SK-N-SH treated with all-trans-retinoic acid at 6 μM for 48 hours (cell line): Measurements from ENCODE around the gene ZNF423.

Experiments used
- ATAC-seq: fragments of 200-7000 bp; cut with Tn5 transposase; 3 replicates; pipeline ENCODE4 v1.9.1; 2020; ENCODE audit warnings: mild to moderate bottlenecking, moderate library complexity
- ARNTL ChIP-seq: fragments of 450-650 bp; formaldehyde crosslinking; IDR thresholded peaks from 2 replicates; pipeline ENCODE4 v1.5.0; 2020; ENCODE audit warnings: low read depth, mild to moderate bottlenecking, moderate library complexity, borderline replicate concordance
- BACH2 ChIP-seq: fragments of 250-450 bp; sonication (Bioruptor Pico); IDR thresholded peaks from 2 replicates; pipeline ENCODE4 v1.9.0; 2021; ENCODE audit warnings: mild to moderate bottlenecking, borderline replicate concordance
- CSDC2 ChIP-seq: fragments of 250-450 bp; sonication (Bioruptor Pico); IDR thresholded peaks from 2 replicates; pipeline ENCODE4 v1.5.0; 2020; ENCODE audit warnings: mild to moderate bottlenecking, moderate library complexity
- ISL1 ChIP-seq: fragments of 250-450 bp; sonication (Bioruptor Pico); IDR thresholded peaks from 2 replicates; pipeline ENCODE4 v2.1.2; 2022; ENCODE audit warnings: mild to moderate bottlenecking, moderate library complexity
- OSR1 ChIP-seq: fragments of 250-450 bp; sonication (Bioruptor Pico); IDR thresholded peaks from 2 replicates; pipeline ENCODE4 v1.8.0; 2022; ENCODE audit warnings: moderate library complexity, mild to moderate bottlenecking, inconsistent platforms
- PPARA ChIP-seq: fragments of 250-450 bp; sonication (Bioruptor Pico); IDR thresholded peaks from 2 replicates; pipeline ENCODE4 v1.5.0; 2020; ENCODE audit warnings: mild to moderate bottlenecking, borderline replicate concordance
- RARB ChIP-seq: fragments of 250-450 bp; sonication (Bioruptor Pico); IDR thresholded peaks from 2 replicates; pipeline ENCODE4 v1.8.0; 2021; ENCODE audit warnings: mild to moderate bottlenecking, moderate library complexity
- SNAI2 ChIP-seq: fragments of 250-450 bp; sonication (Bioruptor Pico); IDR thresholded peaks from 2 replicates; pipeline ENCODE4 v1.5.0; 2020; ENCODE audit warnings: mild to moderate bottlenecking, moderate library complexity
- TCF4 ChIP-seq: fragments of 250-450 bp; sonication (Bioruptor Pico); IDR thresholded peaks from 2 replicates; pipeline ENCODE4 v1.8.0; 2021; ENCODE audit warnings: mild to moderate bottlenecking, moderate library complexity, borderline replicate concordance
- TOX ChIP-seq: fragments of 250-450 bp; sonication (Bioruptor Pico); IDR thresholded peaks from 2 replicates; pipeline ENCODE4 v1.8.0; 2021; ENCODE audit warnings: mild to moderate bottlenecking, moderate library complexity, borderline replicate concordance
- ZC3H10 ChIP-seq: fragments of 250-450 bp; sonication (Bioruptor Pico); IDR thresholded peaks from 2 replicates; pipeline ENCODE4 v1.5.1; 2021; ENCODE audit warnings: mild to moderate bottlenecking, moderate library complexity
- ZNF565 ChIP-seq: fragments of 450-650 bp; formaldehyde crosslinking; conservative IDR thresholded peaks from 2 replicates; pipeline ENCODE4 v1.5.0; 2020; ENCODE audit warnings: low read depth, mild to moderate bottlenecking, moderate library complexity
- ZNF8 ChIP-seq: fragments of 450-650 bp; formaldehyde crosslinking; IDR thresholded peaks from 2 replicates; pipeline ENCODE4 v1.5.0; 2020; ENCODE audit warnings: mild to moderate bottlenecking, moderate library complexity
- TF ChIP-seq, protein P1 (sequence below): fragments of 250-450 bp; sonication (Bioruptor Pico); IDR thresholded peaks from 2 replicates; pipeline ENCODE4 v1.5.1; 2021; ENCODE audit warnings: mild to moderate bottlenecking, moderate library complexity
- TF ChIP-seq, protein P2 (sequence below): fragments of 250-450 bp; sonication (Bioruptor Pico); IDR thresholded peaks from 2 replicates; pipeline ENCODE4 v1.5.1; 2020; ENCODE audit warnings: low read depth, mild to moderate bottlenecking, moderate library complexity
- TF ChIP-seq, protein P3 (sequence below): fragments of 250-450 bp; sonication (Bioruptor Pico); IDR thresholded peaks from 2 replicates; pipeline ENCODE4 v1.8.0; 2021; ENCODE audit warnings: low read depth, mild to moderate bottlenecking, moderate library complexity, borderline replicate concordance
- TF ChIP-seq, protein P4 (sequence below): fragments of 250-450 bp; sonication (Bioruptor Pico); IDR thresholded peaks from 2 replicates; pipeline ENCODE4 v1.8.0; 2020; ENCODE audit warnings: mild to moderate bottlenecking, moderate library complexity, borderline replicate concordance
- TF ChIP-seq, protein P5 (sequence below): fragments of 250-450 bp; sonication (Bioruptor Pico); IDR thresholded peaks from 2 replicates; pipeline ENCODE4 v1.5.0; 2020; ENCODE audit warnings: mild to moderate bottlenecking, moderate library complexity

The ZNF423 gene

DNA sequence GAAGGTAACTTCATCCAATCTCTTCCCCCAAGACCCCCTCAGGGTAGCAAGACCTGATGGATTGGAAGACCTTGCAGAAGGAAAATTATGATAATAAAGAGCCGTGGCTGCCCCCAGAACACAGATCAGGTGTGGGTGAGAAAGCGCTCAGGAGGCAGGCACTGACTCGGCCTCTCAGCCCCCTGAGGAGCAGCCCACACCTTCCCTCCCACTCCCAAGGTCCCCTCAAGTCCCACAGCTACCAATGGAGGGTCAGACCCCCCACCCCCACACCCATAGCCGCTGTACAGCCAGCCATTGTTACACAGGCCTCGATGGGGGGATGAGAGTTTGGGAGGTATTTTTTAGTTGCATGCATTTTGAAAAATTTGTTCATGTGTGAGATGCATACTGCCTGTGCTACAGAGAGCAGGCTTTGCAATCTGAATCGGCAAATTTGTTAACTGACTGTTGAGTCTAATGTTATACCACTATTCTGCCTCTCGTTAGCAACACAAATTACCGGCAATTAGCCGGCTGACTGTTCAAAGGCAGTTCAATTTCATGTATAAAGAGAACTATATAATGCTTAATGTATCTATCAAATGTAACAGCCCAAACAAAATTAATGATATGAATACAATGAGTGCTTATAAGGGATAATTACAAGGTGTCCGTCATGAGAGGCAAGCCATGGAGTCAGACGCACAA is 270.6 kb downstream of the ZNF423 start:
- ATAC-seq, result no peak

DNA sequence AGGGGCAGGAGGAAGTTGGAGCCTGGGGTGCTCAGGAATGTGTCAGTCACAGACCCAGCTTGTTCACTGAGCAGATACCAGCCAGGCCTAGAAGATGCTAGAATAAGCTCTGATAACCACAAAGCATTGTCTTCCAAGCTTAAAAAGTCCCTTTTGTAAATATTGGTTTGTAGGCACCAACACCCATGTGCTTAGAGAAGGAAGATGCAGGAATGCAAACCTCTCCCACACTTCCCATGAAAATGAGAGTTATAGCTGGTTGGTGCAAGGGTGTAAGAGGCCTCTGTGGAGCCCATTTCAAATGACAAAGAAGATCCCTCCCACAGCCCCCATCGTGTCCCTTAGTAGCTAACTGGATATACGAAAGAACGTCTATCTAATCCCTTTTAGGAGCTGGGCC is 272.0 kb downstream of the ZNF423 start:
- ATAC-seq, result no peak
- TF ChIP-seq, protein P1, sequence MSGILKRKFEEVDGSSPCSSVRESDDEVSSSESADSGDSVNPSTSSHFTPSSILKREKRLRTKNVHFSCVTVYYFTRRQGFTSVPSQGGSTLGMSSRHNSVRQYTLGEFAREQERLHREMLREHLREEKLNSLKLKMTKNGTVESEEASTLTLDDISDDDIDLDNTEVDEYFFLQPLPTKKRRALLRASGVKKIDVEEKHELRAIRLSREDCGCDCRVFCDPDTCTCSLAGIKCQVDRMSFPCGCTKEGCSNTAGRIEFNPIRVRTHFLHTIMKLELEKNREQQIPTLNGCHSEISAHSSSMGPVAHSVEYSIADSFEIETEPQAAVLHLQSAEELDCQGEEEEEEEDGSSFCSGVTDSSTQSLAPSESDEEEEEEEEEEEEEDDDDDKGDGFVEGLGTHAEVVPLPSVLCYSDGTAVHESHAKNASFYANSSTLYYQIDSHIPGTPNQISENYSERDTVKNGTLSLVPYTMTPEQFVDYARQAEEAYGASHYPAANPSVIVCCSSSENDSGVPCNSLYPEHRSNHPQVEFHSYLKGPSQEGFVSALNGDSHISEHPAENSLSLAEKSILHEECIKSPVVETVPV (CRISPR knock-in tag), result no peak
- TF ChIP-seq OSR1 (CRISPR knock-in tag), result no peak
- TF ChIP-seq TCF4 (CRISPR knock-in tag), result no peak
- no peak for TF ChIP-seq ISL1 (CRISPR knock-in tag)
- TF ChIP-seq, protein P2, sequence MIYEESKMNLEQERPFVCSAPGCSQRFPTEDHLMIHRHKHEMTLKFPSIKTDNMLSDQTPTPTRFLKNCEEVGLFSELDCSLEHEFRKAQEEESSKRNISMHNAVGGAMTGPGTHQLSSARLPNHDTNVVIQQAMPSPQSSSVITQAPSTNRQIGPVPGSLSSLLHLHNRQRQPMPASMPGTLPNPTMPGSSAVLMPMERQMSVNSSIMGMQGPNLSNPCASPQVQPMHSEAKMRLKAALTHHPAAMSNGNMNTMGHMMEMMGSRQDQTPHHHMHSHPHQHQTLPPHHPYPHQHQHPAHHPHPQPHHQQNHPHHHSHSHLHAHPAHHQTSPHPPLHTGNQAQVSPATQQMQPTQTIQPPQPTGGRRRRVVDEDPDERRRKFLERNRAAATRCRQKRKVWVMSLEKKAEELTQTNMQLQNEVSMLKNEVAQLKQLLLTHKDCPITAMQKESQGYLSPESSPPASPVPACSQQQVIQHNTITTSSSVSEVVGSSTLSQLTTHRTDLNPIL (CRISPR knock-in tag), result no peak
- TF ChIP-seq, protein P3, sequence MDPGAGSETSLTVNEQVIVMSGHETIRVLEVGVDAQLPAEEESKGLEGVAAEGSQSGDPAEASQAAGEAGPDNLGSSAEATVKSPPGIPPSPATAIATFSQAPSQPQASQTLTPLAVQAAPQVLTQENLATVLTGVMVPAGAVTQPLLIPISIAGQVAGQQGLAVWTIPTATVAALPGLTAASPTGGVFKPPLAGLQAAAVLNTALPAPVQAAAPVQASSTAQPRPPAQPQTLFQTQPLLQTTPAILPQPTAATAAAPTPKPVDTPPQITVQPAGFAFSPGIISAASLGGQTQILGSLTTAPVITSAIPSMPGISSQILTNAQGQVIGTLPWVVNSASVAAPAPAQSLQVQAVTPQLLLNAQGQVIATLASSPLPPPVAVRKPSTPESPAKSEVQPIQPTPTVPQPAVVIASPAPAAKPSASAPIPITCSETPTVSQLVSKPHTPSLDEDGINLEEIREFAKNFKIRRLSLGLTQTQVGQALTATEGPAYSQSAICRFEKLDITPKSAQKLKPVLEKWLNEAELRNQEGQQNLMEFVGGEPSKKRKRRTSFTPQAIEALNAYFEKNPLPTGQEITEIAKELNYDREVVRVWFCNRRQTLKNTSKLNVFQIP (CRISPR knock-in tag), result no peak
- no peak for TF ChIP-seq RARB (CRISPR knock-in tag)

More for the DNA sequence above, 270.6 kb downstream of the ZNF423 start:
- TF ChIP-seq BACH2 (CRISPR knock-in tag) (no peak), CSDC2 (no peak), ZNF8 (CRISPR knock-in tag) (no peak), ZNF565 (CRISPR knock-in tag) (no peak), PPARA (CRISPR knock-in tag) (no peak), ARNTL (CRISPR knock-in tag) (no peak), TOX (no peak), ZC3H10 (CRISPR knock-in tag) (no peak), OSR1 (CRISPR knock-in tag) (no peak), TCF4 (CRISPR knock-in tag) (no peak), SNAI2 (CRISPR knock-in tag) (no peak)
- TF ChIP-seq, protein P4, sequence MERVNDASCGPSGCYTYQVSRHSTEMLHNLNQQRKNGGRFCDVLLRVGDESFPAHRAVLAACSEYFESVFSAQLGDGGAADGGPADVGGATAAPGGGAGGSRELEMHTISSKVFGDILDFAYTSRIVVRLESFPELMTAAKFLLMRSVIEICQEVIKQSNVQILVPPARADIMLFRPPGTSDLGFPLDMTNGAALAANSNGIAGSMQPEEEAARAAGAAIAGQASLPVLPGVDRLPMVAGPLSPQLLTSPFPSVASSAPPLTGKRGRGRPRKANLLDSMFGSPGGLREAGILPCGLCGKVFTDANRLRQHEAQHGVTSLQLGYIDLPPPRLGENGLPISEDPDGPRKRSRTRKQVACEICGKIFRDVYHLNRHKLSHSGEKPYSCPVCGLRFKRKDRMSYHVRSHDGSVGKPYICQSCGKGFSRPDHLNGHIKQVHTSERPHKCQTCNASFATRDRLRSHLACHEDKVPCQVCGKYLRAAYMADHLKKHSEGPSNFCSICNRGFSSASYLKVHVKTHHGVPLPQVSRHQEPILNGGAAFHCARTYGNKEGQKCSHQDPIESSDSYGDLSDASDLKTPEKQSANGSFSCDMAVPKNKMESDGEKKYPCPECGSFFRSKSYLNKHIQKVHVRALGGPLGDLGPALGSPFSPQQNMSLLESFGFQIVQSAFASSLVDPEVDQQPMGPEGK, result no peak
- TF ChIP-seq, protein P5, sequence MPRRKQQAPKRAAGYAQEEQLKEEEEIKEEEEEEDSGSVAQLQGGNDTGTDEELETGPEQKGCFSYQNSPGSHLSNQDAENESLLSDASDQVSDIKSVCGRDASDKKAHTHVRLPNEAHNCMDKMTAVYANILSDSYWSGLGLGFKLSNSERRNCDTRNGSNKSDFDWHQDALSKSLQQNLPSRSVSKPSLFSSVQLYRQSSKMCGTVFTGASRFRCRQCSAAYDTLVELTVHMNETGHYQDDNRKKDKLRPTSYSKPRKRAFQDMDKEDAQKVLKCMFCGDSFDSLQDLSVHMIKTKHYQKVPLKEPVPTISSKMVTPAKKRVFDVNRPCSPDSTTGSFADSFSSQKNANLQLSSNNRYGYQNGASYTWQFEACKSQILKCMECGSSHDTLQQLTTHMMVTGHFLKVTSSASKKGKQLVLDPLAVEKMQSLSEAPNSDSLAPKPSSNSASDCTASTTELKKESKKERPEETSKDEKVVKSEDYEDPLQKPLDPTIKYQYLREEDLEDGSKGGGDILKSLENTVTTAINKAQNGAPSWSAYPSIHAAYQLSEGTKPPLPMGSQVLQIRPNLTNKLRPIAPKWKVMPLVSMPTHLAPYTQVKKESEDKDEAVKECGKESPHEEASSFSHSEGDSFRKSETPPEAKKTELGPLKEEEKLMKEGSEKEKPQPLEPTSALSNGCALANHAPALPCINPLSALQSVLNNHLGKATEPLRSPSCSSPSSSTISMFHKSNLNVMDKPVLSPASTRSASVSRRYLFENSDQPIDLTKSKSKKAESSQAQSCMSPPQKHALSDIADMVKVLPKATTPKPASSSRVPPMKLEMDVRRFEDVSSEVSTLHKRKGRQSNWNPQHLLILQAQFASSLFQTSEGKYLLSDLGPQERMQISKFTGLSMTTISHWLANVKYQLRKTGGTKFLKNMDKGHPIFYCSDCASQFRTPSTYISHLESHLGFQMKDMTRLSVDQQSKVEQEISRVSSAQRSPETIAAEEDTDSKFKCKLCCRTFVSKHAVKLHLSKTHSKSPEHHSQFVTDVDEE (CRISPR knock-in tag), result no peak
- TF ChIP-seq, protein P3 (CRISPR knock-in tag), result no peak
- TF ChIP-seq, protein P2 (CRISPR knock-in tag), result no peak
- TF ChIP-seq, all 23 proteins: peak for 0
